ENCODE measurements around the gene SMARCC1. TPM values are rescaled to one million over a fixed set of nuclear protein-coding genes. Genes with fewer than 3 reads are reported as not detected.

SMARCC1 gene
- total RNA-seq, 1 donor from 2014 or later = 63.1 TPM

GRCh38 chr3:47592066-47592795 is 189.5 kb downstream of the SMARCC1 start:
- DNase-seq (ENCODE audit: extremely low read depth, low read depth, low spot score) = no peak

GRCh38 chr3:47590216-47590615 is 191.5 kb downstream of the SMARCC1 start:
- no peak for DNase-seq (ENCODE audit: extremely low read depth, low read depth, low spot score)

GRCh38 chr3:47588587-47588986 is 193.1 kb downstream of the SMARCC1 start:
- no peak for DNase-seq (ENCODE audit: extremely low read depth, low read depth, low spot score)

GRCh38 chr3:47588053-47588452 is 193.6 kb downstream of the SMARCC1 start:
- DNase-seq (ENCODE audit: extremely low read depth, low read depth, low spot score) = no peak

- no peak for DNase-seq (ENCODE audit: extremely low read depth, low read depth, low spot score)
Measured at GRCh38 chr3:47586746-47587145, 194.9 kb downstream of the SMARCC1 start.

GRCh38 chr3:47583320-47584075 is 198.2 kb downstream of the SMARCC1 start:
- DNase-seq (ENCODE audit: extremely low read depth, low read depth, low spot score) = no peak

GRCh38 chr3:47581835-47582234 is 199.9 kb downstream of the SMARCC1 start:
- no peak for DNase-seq (ENCODE audit: extremely low read depth, low read depth, low spot score)

- no peak for DNase-seq (ENCODE audit: extremely low read depth, low read depth, low spot score)
Measured at GRCh38 chr3:47581422-47581821, 200.3 kb downstream of the SMARCC1 start.

- DNase-seq (ENCODE audit: extremely low read depth, low read depth, low spot score) = no peak
Measured at GRCh38 chr3:47580481-47580880, 201.2 kb downstream of the SMARCC1 start.

GRCh38 chr3:47579875-47580274 is 201.8 kb downstream of the SMARCC1 start:
- DNase-seq (ENCODE audit: extremely low read depth, low read depth, low spot score) = no peak

GRCh38 chr3:47578691-47579632 is 202.7 kb downstream of the SMARCC1 start, which contains the start of gene CSPG5:
CSPG5 (minus strand) TSS chr3:47578865; CDS start chr3:47578693, 172 bp downstream.
- no peak for DNase-seq (ENCODE audit: extremely low read depth, low read depth, low spot score)

- DNase-seq (ENCODE audit: extremely low read depth, low read depth, low spot score) = no peak
Measured at GRCh38 chr3:47578119-47578632, 203.5 kb downstream of the SMARCC1 start.

GRCh38 chr3:47577583-47578118 is 204.0 kb downstream of the SMARCC1 start:
- DNase-seq (ENCODE audit: extremely low read depth, low read depth, low spot score) = no peak

- DNase-seq (ENCODE audit: extremely low read depth, low read depth, low spot score) = no peak
Measured at GRCh38 chr3:47573190-47574172, 208.2 kb downstream of the SMARCC1 start.

- DNase-seq (ENCODE audit: extremely low read depth, low read depth, low spot score) = no peak
Measured at GRCh38 chr3:47571391-47572175, 210.1 kb downstream of the SMARCC1 start.

- no peak for DNase-seq (ENCODE audit: extremely low read depth, low read depth, low spot score)
Measured at GRCh38 chr3:47568901-47569300, 212.8 kb downstream of the SMARCC1 start.

- DNase-seq (ENCODE audit: extremely low read depth, low read depth, low spot score) = no peak
Measured at GRCh38 chr3:47567149-47567548, 214.5 kb downstream of the SMARCC1 start.

GRCh38 chr3:47566667-47567066 is 215.0 kb downstream of the SMARCC1 start:
- DNase-seq (ENCODE audit: extremely low read depth, low read depth, low spot score) = no peak

Data from glomerular endothelial cell (primary cell).